HepG2 (cell line): ENCODE measurements around the gene SLC20A1. TPM values are rescaled to one million over a fixed set of nuclear protein-coding genes. Genes with fewer than 3 reads are reported as not detected.

Experiments used
- ATAC-seq: fragments of 200-7000 bp; cut with Tn5 transposase; 3 replicates; pipeline ENCODE4 v1.9.1; 2020; ENCODE audit warnings: mild to moderate bottlenecking, moderate library complexity
- BruUV-seq: library from RNA; stranded (reverse); fragments of 400-500 nt; replicated peaks from 2 replicates; lab custom pipeline; 2021; lab: Mats Ljungman, UMichigan
- CTCF ChIA-PET: fragments of 300-600 bp; formaldehyde crosslinking; extraction: SDS; loops from one replicate; lab custom pipeline; 2021; ENCODE audit warnings: low total read pairs, inconsistent platforms, low intra/inter-chr PET ratio; lab: Yijun Ruan, JAX
- POLR2A ChIA-PET: fragments of 350-600 bp; sonication (Branson Sonifier 250); formaldehyde crosslinking; loops from one replicate; lab custom pipeline; 2020; ENCODE audit warnings: antibody characterized with exemption, inconsistent platforms; lab: Yijun Ruan, JAX
- DNase-seq: peaks from one replicate; pipeline ENCODE4 v3.0.0-alpha.2; 2015; ENCODE audit warnings: low spot score
- FAIRE-seq: peaks from 3 replicates; lab custom pipeline; 2011; peaks lifted over from hg19 to GRCh38; lab: Jason Lieb, UNC
- H2AFZ ChIP-seq: one replicate; pipeline ENCODE4 v1.6.1; 2011; ENCODE audit warnings: low read length, inconsistent platforms
- H3K27ac ChIP-seq: fragments of 300-600 bp; 3 replicates; pipeline ENCODE4 v1.8.0; 2011; ENCODE audit warnings: mixed run types, mild to moderate bottlenecking, mixed read lengths, low read length, inconsistent platforms; ENCODE audit not compliant: insufficient read depth; ENCODE audit errors: extremely low read length
- H3K27me3 ChIP-seq, 2 experiments: fragments of 200-600 bp in 1 of 2; 2 replicates in 1 of 2; 3 replicates in 1 of 2; pipeline versions ENCODE4 v1.6.0 to v1.8.0; 2011; ENCODE audit warnings: low read length in 2 of 2, mild to moderate bottlenecking in 2 of 2, moderate library complexity in 2 of 2, inconsistent platforms in 1 of 2; ENCODE audit not compliant: insufficient read depth in 2 of 2, control insufficient read depth in 1 of 2
- H3K36me3 ChIP-seq, 2 experiments: fragments of 200-600 bp in 1 of 2; replicated peaks in 1 of 2; 2 replicates in 1 of 2; 3 replicates in 1 of 2; pipeline versions ENCODE4 v1.5.1 to v1.8.0; 2011; ENCODE audit warnings: low read length in 2 of 2, inconsistent platforms in 1 of 2; ENCODE audit not compliant: insufficient read depth in 2 of 2, control insufficient read depth in 1 of 2
- H3K4me1 ChIP-seq: 2 replicates; pipeline ENCODE4 v1.5.1; 2012; ENCODE audit warnings: low read length, inconsistent platforms; ENCODE audit not compliant: insufficient read depth
- H3K4me2 ChIP-seq: 2 replicates; pipeline ENCODE4 v1.6.0; 2011; ENCODE audit warnings: low read depth, low read length, inconsistent platforms
- H3K4me3 ChIP-seq, 3 experiments: fragments of 200-600 bp in 1 of 3; sonication (generic), shearing (Covaris generic) in 1 of 3; replicated peaks in 1 of 3; 2 replicates each; pipeline ENCODE4 v1.5.1; 2011 to 2016; ENCODE audit warnings: low read length in 3 of 3, inconsistent platforms in 2 of 3, low read depth in 2 of 3, mild to moderate bottlenecking in 2 of 3, control low read depth in 1 of 3, mixed read lengths in 1 of 3; ENCODE audit not compliant: insufficient read depth in 1 of 3
- H3K79me2 ChIP-seq: one replicate; pipeline ENCODE4 v1.6.1; 2011; ENCODE audit warnings: low read length, inconsistent platforms; ENCODE audit not compliant: insufficient read depth
- H3K9ac ChIP-seq: 2 replicates; pipeline ENCODE4 v1.6.0; 2011; ENCODE audit warnings: mild to moderate bottlenecking, low read depth, low read length, inconsistent platforms; ENCODE audit not compliant: insufficient read depth
- H3K9me3 ChIP-seq: 2 replicates; pipeline ENCODE4 v1.5.1; 2012; ENCODE audit warnings: mild to moderate bottlenecking, low read length
- H4K20me1 ChIP-seq: 2 replicates; pipeline ENCODE4 v1.6.0; 2011; ENCODE audit warnings: inconsistent platforms, mild to moderate bottlenecking, low read length, moderate library complexity; ENCODE audit not compliant: insufficient read depth
- DR1 ChIP-seq: sonication (generic); formaldehyde crosslinking; IDR thresholded peaks from 2 replicates; pipeline ENCODE4 v1.8.0; 2021; ENCODE audit warnings: mild to moderate bottlenecking, missing genetic modification reagents, inconsistent platforms
- FOXA1 ChIP-seq, 2 experiments: fragments of 450-650 bp in 1 of 2; sonication (generic) in 1 of 2; formaldehyde crosslinking in 1 of 2; IDR thresholded peaks; 2 replicates each; pipeline versions ENCODE4 v1.4.0 to v1.6.1; 2016 to 2020; ENCODE audit warnings: missing genetic modification reagents in 1 of 2
- HHEX ChIP-seq: IDR thresholded peaks from 2 replicates; pipeline ENCODE4 v1.6.1; 2016; ENCODE audit warnings: control low read depth
- NR2C2 ChIP-seq: sonication (generic); formaldehyde crosslinking; IDR thresholded peaks from 2 replicates; pipeline ENCODE4 v1.4.0; 2020; ENCODE audit warnings: missing genetic modification reagents, mild to moderate bottlenecking, moderate library complexity, borderline replicate concordance
- POGZ ChIP-seq: sonication (generic); formaldehyde crosslinking; IDR thresholded peaks from 2 replicates; pipeline ENCODE4 v1.4.0; 2020; ENCODE audit warnings: mild to moderate bottlenecking, missing genetic modification reagents
- REPIN1 ChIP-seq: sonication (generic); formaldehyde crosslinking; IDR thresholded peaks from 2 replicates; pipeline ENCODE4 v1.8.0; 2022; ENCODE audit warnings: missing genetic modification reagents, low read depth, mild to moderate bottlenecking, borderline replicate concordance
- SNRNP70 ChIP-seq: fragments of 200-400 bp; formaldehyde crosslinking; IDR thresholded peaks from 2 replicates; pipeline ENCODE4 v1.6.1; 2017; ENCODE audit warnings: mild to moderate bottlenecking, low read depth, low read length, moderate library complexity
- ZBTB20 ChIP-seq: sonication (generic); formaldehyde crosslinking; IDR thresholded peaks from 2 replicates; pipeline ENCODE4 v1.8.1; 2023; ENCODE audit warnings: missing genetic modification reagents, low read depth, mild to moderate bottlenecking, borderline replicate concordance
- ZFP37 ChIP-seq: sonication (generic); formaldehyde crosslinking; IDR thresholded peaks from 2 replicates; pipeline ENCODE4 v1.4.0; 2020; ENCODE audit warnings: missing genetic modification reagents, borderline replicate concordance
- ZNF691 ChIP-seq: sonication (generic); formaldehyde crosslinking; IDR thresholded peaks from 2 replicates; pipeline ENCODE4 v1.4.0; 2020; ENCODE audit warnings: missing genetic modification reagents, low read depth, mild to moderate bottlenecking, borderline replicate concordance
- WGBS: methylation state at CpG from one replicate; pipeline ENCODE4 v1.1.6; 2017; ENCODE audit warnings: low lambda C conversion rate; 5-methylcytosine and 5-hydroxymethylcytosine counted together
- in situ Hi-C: cut with HindIII; loops from 2 replicates; pipeline ENCODE4 v1.10.0; 2017; ENCODE audit warnings: low pct_unique_long_range_greater_than_20kb; ENCODE audit not compliant: extremely low pct_ligation_motif_present
- intact Hi-C: fragments of 100-400 bp; cut with micrococcal nuclease; formaldehyde crosslinking; loops from one replicate; pipeline ENCODE4 v1.10.0; 2022; ENCODE audit not compliant: unreplicated experiment
- polyA plus RNA-seq, 8 experiments: library from polyadenylated mRNA; depleted of rRNA in 3 of 8; stranded (reverse) in 7 of 8; unstranded in 1 of 8; fragments of >200 nt; fragmentation: Illumina TruSeq in 4 of 8; extraction: Trizol in 4 of 8; gene quantifications; 2 replicates each; pipeline versions ENCODE4 v1.2.1 to v1.2.3, GENCODE V29; 2011 to 2016; ENCODE audit warnings: low read depth in 4 of 8, missing spikeins in 1 of 8, mixed read lengths in 1 of 8; ENCODE audit not compliant: insufficient read depth in 1 of 8
- total RNA-seq, 5 experiments: library from RNA; depleted of rRNA; stranded (reverse); fragments of >200 nt; fragmentation: Illumina TruSeq; extraction: Trizol; gene quantifications; 2 replicates each; pipeline ENCODE4 v1.2.3, GENCODE V29; 2016; ENCODE audit warnings: low read depth in 1 of 5
- TF ChIP-seq, protein P1 (sequence below): sonication (generic); formaldehyde crosslinking; IDR thresholded peaks from 2 replicates; pipeline ENCODE4 v1.8.0; 2022; ENCODE audit warnings: mild to moderate bottlenecking, missing genetic modification reagents, moderate library complexity

The SLC20A1 gene
- total and polyA plus RNA-seq, 2 of the 13 experiments (the other 11 are each of a cell fraction or from before 2014, with no cell fraction given) = 54.0 to 85.9 TPM

DNA sequence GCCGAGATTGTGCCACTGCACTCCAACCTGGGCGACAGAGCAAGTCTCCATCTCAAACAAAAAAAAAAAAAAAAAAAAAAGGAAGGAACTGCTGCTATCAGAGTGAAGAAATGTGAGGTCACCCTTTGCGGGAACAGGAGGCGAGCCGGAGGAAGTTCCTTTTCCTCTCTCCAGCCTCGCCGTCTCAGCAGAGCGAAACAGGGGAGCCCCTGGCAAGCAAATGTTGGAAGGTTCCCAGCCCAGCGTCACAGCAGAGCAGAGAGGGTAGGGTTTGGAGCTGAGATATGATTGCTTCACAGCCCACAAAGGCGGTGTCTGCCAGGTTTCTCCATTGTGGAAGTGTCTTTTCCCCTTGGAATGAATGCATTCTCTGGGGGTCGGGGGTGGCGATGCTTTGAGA lies 28.5 kb downstream of the SLC20A1 start:
- no peaks in the 10 kb centered on the region for H3K36me3 ChIP-seq
- H3K9me3 ChIP-seq = no peaks in the 10 kb centered on the region
- H2AFZ ChIP-seq = no peak overlapping the region
- WGBS = 82% methylated on average over 12 of the region's 12 CpGs
- H3K27ac ChIP-seq = no peak overlapping the region
- H3K4me2 ChIP-seq = no peak overlapping the region
- no peaks in the 10 kb centered on the region; a peak in 1 of 5 replicates for H3K27me3 ChIP-seq
- no peaks in the 10 kb centered on the region for H4K20me1 ChIP-seq
- TF ChIP-seq FOXA1 (IDR thresholded peaks at IDR 0.05) = no peak
- TF ChIP-seq FOXA1 (CRISPR knock-in tag; IDR thresholded peaks at IDR 0.05) = no peak
- TF ChIP-seq DR1 (CRISPR knock-in tag) = no peak
- TF ChIP-seq REPIN1 (CRISPR knock-in tag) = no peak
- no peak for TF ChIP-seq SNRNP70
- TF ChIP-seq ZBTB20 (CRISPR knock-in tag) = no peak
- TF ChIP-seq POGZ (CRISPR knock-in tag) = no peak
- TF ChIP-seq ZNF691 (CRISPR knock-in tag) = no peak
- no peak for TF ChIP-seq HHEX (CRISPR knock-in tag)
- no peak for TF ChIP-seq NR2C2 (CRISPR knock-in tag)
- TF ChIP-seq, protein P1, sequence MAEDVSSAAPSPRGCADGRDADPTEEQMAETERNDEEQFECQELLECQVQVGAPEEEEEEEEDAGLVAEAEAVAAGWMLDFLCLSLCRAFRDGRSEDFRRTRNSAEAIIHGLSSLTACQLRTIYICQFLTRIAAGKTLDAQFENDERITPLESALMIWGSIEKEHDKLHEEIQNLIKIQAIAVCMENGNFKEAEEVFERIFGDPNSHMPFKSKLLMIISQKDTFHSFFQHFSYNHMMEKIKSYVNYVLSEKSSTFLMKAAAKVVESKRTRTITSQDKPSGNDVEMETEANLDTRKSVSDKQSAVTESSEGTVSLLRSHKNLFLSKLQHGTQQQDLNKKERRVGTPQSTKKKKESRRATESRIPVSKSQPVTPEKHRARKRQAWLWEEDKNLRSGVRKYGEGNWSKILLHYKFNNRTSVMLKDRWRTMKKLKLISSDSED (CRISPR knock-in tag) = no peak
- no peak for TF ChIP-seq ZFP37 (CRISPR knock-in tag)
- DNase-seq (no peak), FAIRE-seq (no peak), ATAC-seq (no peak)
- H3K4me1 ChIP-seq = peaks cover 18% of the 10 kb centered on the region
- POLR2A ChIA-PET = interaction anchor here (0.7 kb wide), 1 partner anchor 9 kb away, joined by 3 read pairs; no protein-coding TSS in a partner anchor
- no peak overlapping the region for H3K9ac ChIP-seq
- intact Hi-C loops (no loop called here), in situ Hi-C loops (no loop called here)
- CTCF ChIA-PET = no interaction called here
- no peaks in the 10 kb centered on the region for H3K79me2 ChIP-seq
- no peak overlapping the region for H3K4me3 ChIP-seq
- no TSS peak for BruUV-seq
